HCT116 (cell line): ENCODE results near the gene JCHAIN. TPM values are rescaled to one million over a fixed set of nuclear protein-coding genes. Genes with fewer than 3 reads are reported as not detected.

Experiments used
- ATAC-seq: fragments of 200-7000 bp; cut with Tn5 transposase; 2 replicates; pipeline ENCODE4 v1.9.1; 2020; ENCODE audit warnings: mild to moderate bottlenecking, moderate library complexity
- BruUV-seq: library from RNA; stranded (reverse); fragments of 400-500 nt; replicated peaks from 2 replicates; lab custom pipeline; 2021; lab: Mats Ljungman, UMichigan
- CTCF ChIA-PET: fragments of 300-600 bp; sonication (Branson Sonifier 250); formaldehyde crosslinking; loops from one replicate; lab custom pipeline; 2021; ENCODE audit warnings: antibody characterized with exemption; lab: Charles Lee
- POLR2A ChIA-PET: fragments of 300-600, 350-600 bp; sonication (Branson Sonifier 250); formaldehyde crosslinking; loops from one replicate; lab custom pipeline; 2021; ENCODE audit warnings: antibody characterized with exemption; lab: Charles Lee
- RAD21 ChIA-PET, 2 experiments: fragments of 300-600 bp; sonication (Branson Sonifier 250); formaldehyde crosslinking; loops; one replicate each; lab custom pipeline; 2023; ENCODE audit warnings: low total read pairs in 2 of 2; ENCODE audit not compliant: uncharacterized antibody in 2 of 2, unreplicated experiment in 2 of 2, low non-redundant PET in 1 of 2; lab: Charles Lee
- DNase-seq: peaks from one replicate; pipeline ENCODE4 v3.0.0-alpha.2; 2010; ENCODE audit warnings: low read depth, low spot score
- H2AFZ ChIP-seq: fragments of 200-600 bp; shearing (Covaris generic), sonication (generic); 2 replicates; pipeline ENCODE4 v1.6.1; 2017; ENCODE audit warnings: low read depth, mixed run types, mixed read lengths, antibody characterized with exemption, low read length; ENCODE audit not compliant: poor library complexity, severe bottlenecking
- H3K27ac ChIP-seq: 2 replicates; pipeline ENCODE4 v1.5.1; 2012; ENCODE audit warnings: low read depth, low read length
- H3K27me3 ChIP-seq: fragments of 200-600 bp; sonication (generic); 2 replicates; pipeline ENCODE4 v1.6.1; 2016; ENCODE audit warnings: mixed run types, low read length, mixed read lengths; ENCODE audit not compliant: insufficient read depth
- H3K36me3 ChIP-seq, 2 experiments: fragments of 200-500 bp in 1 of 2; fragments of 200-600 bp in 1 of 2; sonication (Bioruptor generic) in 1 of 2; sonication (generic) in 1 of 2; 2 replicates each; pipeline versions ENCODE4 v1.5.1 to v1.6.1; 2014 to 2016; ENCODE audit warnings: low read length in 2 of 2, inconsistent platforms in 1 of 2, mixed read lengths in 1 of 2, mixed run types in 1 of 2; ENCODE audit not compliant: insufficient read depth in 2 of 2, control insufficient read depth in 1 of 2
- H3K4me1 ChIP-seq, 2 experiments: fragments of 200-600 bp in 1 of 2; sonication (generic) in 1 of 2; 2 replicates each; pipeline versions ENCODE4 v1.5.1 to v1.6.1; 2012 to 2017; ENCODE audit warnings: low read length in 2 of 2, inconsistent platforms in 1 of 2, mild to moderate bottlenecking in 1 of 2, mixed read lengths in 1 of 2, mixed run types in 1 of 2, moderate library complexity in 1 of 2; ENCODE audit not compliant: insufficient read depth in 2 of 2, control insufficient read depth in 1 of 2
- H3K4me2 ChIP-seq: fragments of 200-600 bp; sonication (generic); 2 replicates; pipeline ENCODE4 v1.6.1; 2017; ENCODE audit warnings: mixed run types, low read length, mixed read lengths
- H3K4me3 ChIP-seq, 2 experiments: fragments of 200-600 bp in 1 of 2; sonication (generic) in 1 of 2; replicated peaks in 1 of 2; 2 replicates each; pipeline ENCODE4 v1.5.1; 2011 to 2016; ENCODE audit warnings: low read length in 2 of 2, control low read depth in 1 of 2, low read depth in 1 of 2, mild to moderate bottlenecking in 1 of 2, mixed read lengths in 1 of 2, mixed run types in 1 of 2
- H3K79me2 ChIP-seq: fragments of 200-600 bp; sonication (generic); 2 replicates; pipeline ENCODE4 v1.6.1; 2017; ENCODE audit warnings: mild to moderate bottlenecking, mixed run types, low read length, moderate library complexity, mixed read lengths; ENCODE audit not compliant: insufficient read depth
- H3K9ac ChIP-seq: fragments of 200-600 bp; sonication (generic); 2 replicates; pipeline ENCODE4 v1.6.1; 2016; ENCODE audit warnings: low read length, mixed read lengths
- H3K9me2 ChIP-seq: fragments of 200-600 bp; sonication (generic), shearing (Covaris generic); 2 replicates; pipeline ENCODE4 v1.6.1; 2017; ENCODE audit warnings: mixed run types, mild to moderate bottlenecking, moderate library complexity; ENCODE audit not compliant: insufficient read depth
- H3K9me3 ChIP-seq, 2 experiments: fragments of 200-500 bp in 1 of 2; fragments of 200-600 bp in 1 of 2; sonication (Bioruptor generic) in 1 of 2; sonication (generic) in 1 of 2; 2 replicates each; pipeline ENCODE4 v1.6.1; 2014 to 2017; ENCODE audit warnings: low read length in 2 of 2, mixed read lengths in 2 of 2, inconsistent platforms in 1 of 2, low read depth in 1 of 2, mild to moderate bottlenecking in 1 of 2, mixed run types in 1 of 2, moderate library complexity in 1 of 2; ENCODE audit not compliant: control insufficient read depth in 1 of 2, insufficient read depth in 1 of 2
- H4K20me1 ChIP-seq: fragments of 200-600 bp; sonication (generic), shearing (Covaris generic); 2 replicates; pipeline ENCODE4 v1.6.1; 2017; ENCODE audit warnings: mixed run types, mild to moderate bottlenecking, moderate library complexity; ENCODE audit not compliant: insufficient read depth
- CEBPB ChIP-seq: IDR thresholded peaks from 2 replicates; pipeline ENCODE4 v1.6.1; 2012; ENCODE audit warnings: low read depth
- EGR1 ChIP-seq: IDR thresholded peaks from 2 replicates; pipeline ENCODE4 v1.6.1; 2012; ENCODE audit warnings: low read depth
- EZH2 ChIP-seq: fragments of 200-600 bp; sonication (generic); IDR thresholded peaks from 2 replicates; pipeline ENCODE4 v1.6.1; 2017; ENCODE audit warnings: antibody characterized with exemption, mixed run types
- EZH2phosphoT487 ChIP-seq: fragments of 200-600 bp; IDR thresholded peaks from 2 replicates; pipeline ENCODE4 v1.6.1; 2018; ENCODE audit warnings: antibody characterized with exemption, borderline replicate concordance
- FOSL1 ChIP-seq: IDR thresholded peaks from 2 replicates; pipeline ENCODE4 v1.6.1; 2012; ENCODE audit warnings: low read depth
- JUND ChIP-seq: IDR thresholded peaks from 2 replicates; pipeline ENCODE4 v1.6.1; 2012
- POLR2A ChIP-seq: IDR thresholded peaks from 2 replicates; pipeline ENCODE4 v1.7.0; 2011; ENCODE audit warnings: borderline replicate concordance; ENCODE audit not compliant: insufficient read depth, insufficient read length; ENCODE audit errors: extremely low read depth
- POLR2AphosphoS5 ChIP-seq: IDR thresholded peaks from 2 replicates; pipeline ENCODE4 v1.6.1; 2011; ENCODE audit warnings: mild to moderate bottlenecking, low read depth, low read length, moderate library complexity
- RAD21 ChIP-seq: IDR thresholded peaks from 2 replicates; pipeline ENCODE4 v1.6.1; 2012; ENCODE audit warnings: low read depth, mild to moderate bottlenecking
- SP1 ChIP-seq: IDR thresholded peaks from 2 replicates; pipeline ENCODE4 v1.6.1; 2012; ENCODE audit warnings: low read depth
- SRF ChIP-seq: IDR thresholded peaks from 2 replicates; pipeline ENCODE4 v1.6.1; 2012; ENCODE audit warnings: low read depth
- TCF7L2 ChIP-seq: IDR thresholded peaks from 2 replicates; pipeline ENCODE4 v1.7.0; 2011; ENCODE audit warnings: borderline replicate concordance, inconsistent platforms; ENCODE audit not compliant: insufficient read depth, insufficient read length; ENCODE audit errors: extremely low read depth
- ZFX ChIP-seq: fragments of 450-650 bp; IDR thresholded peaks from 2 replicates; pipeline ENCODE4 v1.6.1; 2017
- intact Hi-C: fragments of 100-400 bp; cut with micrococcal nuclease; formaldehyde crosslinking; loops from 2 replicates; pipeline ENCODE4 v1.10.0; 2022
- total RNA-seq: library from RNA; stranded (reverse); gene quantifications from one replicate; pipeline ENCODE4 v1.2.1, GENCODE V29; 2021; ENCODE audit not compliant: unreplicated experiment
- TF ChIP-seq, protein P1 (sequence below): IDR thresholded peaks from 2 replicates; pipeline ENCODE4 v1.6.1; 2012
- TF ChIP-seq, protein P2 (sequence below): IDR thresholded peaks from 2 replicates; pipeline ENCODE4 v1.6.1; 2011; ENCODE audit warnings: mild to moderate bottlenecking, low read length, moderate library complexity; ENCODE audit not compliant: insufficient replicate concordance; ENCODE audit errors: extremely low read depth

JCHAIN gene
- total RNA-seq, 1 experiment from 2014 or later, result 0.79 TPM

DNA sequence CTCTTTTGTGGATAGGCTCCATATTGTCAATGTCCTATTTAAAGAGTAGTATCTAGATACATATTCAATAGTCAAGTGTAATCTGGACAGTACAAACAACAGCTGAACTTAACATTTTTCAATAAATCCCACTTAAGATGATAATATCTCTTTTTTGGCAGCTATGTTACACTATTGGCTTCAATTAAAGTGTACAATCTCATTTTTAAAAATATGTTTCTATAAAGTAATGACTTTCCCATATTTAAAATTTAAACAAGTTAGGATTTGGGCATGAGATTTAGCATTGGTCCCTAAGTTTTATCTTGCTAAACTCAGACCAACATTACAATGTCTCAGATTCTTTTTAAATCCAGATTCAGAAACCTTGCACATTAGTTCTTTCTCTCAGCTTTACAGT lies 7.9 kb upstream of the JCHAIN start:
- POLR2A ChIA-PET, result no interaction called here

DNA sequence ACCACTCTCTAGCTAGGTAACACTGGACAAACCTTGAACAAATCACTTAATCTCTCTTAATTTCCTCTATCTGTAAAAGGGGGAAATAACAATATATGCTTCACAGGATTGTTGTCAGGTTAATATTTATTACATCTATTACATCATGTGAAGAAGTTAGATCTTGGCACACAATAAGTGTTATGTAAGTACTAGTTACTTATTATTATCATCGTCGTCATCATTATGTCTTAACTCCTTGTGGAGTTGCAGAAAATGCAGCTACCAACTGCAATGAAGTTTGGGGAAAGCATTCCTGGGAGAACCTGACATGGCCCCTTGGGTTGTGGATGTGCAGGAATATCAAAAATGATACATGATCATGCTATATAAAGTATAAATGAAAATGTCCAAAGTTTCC lies 4.8 kb upstream of the JCHAIN start:
- CTCF ChIA-PET, result no interaction called here

More for the DNA sequence above, 7.9 kb upstream of the JCHAIN start:
- Histone ChIP-seq H3K9me3 (no peaks in the 10 kb centered on the region), H3K9ac (no peak overlapping the region), H3K4me3 (no peak overlapping the region), H3K36me3 (no peaks in the 10 kb centered on the region), H3K27me3 (no peaks in the 10 kb centered on the region), H3K79me2 (no peaks in the 10 kb centered on the region), H3K9me2 (no peaks in the 10 kb centered on the region), H2AFZ (no peak overlapping the region), H4K20me1 (no peaks in the 10 kb centered on the region), H3K4me1 (peaks cover 0 to 11% of the 10 kb centered on the region in 2 experiments; a peak in 2 of 4 replicates), H3K4me2 (no peak overlapping the region), H3K27ac (no peak overlapping the region)
- ChIA-PET CTCF (no interaction called here), RAD21 (no interaction called here)
- intact Hi-C loops, result no loop called here
- no peak for ATAC-seq
- TF ChIP-seq SRF (no peak), TCF7L2 (no peak), EGR1 (no peak), SP1 (no peak), CEBPB (no peak), RAD21 (no peak), ZFX (no peak)
- TF ChIP-seq, protein P1, sequence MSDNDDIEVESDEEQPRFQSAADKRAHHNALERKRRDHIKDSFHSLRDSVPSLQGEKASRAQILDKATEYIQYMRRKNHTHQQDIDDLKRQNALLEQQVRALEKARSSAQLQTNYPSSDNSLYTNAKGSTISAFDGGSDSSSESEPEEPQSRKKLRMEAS, result no peak
- TF ChIP-seq, protein P2, sequence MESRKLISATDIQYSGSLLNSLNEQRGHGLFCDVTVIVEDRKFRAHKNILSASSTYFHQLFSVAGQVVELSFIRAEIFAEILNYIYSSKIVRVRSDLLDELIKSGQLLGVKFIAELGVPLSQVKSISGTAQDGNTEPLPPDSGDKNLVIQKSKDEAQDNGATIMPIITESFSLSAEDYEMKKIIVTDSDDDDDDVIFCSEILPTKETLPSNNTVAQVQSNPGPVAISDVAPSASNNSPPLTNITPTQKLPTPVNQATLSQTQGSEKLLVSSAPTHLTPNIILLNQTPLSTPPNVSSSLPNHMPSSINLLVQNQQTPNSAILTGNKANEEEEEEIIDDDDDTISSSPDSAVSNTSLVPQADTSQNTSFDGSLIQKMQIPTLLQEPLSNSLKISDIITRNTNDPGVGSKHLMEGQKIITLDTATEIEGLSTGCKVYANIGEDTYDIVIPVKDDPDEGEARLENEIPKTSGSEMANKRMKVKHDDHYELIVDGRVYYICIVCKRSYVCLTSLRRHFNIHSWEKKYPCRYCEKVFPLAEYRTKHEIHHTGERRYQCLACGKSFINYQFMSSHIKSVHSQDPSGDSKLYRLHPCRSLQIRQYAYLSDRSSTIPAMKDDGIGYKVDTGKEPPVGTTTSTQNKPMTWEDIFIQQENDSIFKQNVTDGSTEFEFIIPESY, result no peak
- BruUV-seq, result no TSS peak
- no peak for DNase-seq

More for the DNA sequence above, 4.8 kb upstream of the JCHAIN start:
- no peak overlapping the region for H3K27ac ChIP-seq
- H3K9ac ChIP-seq, result no peak overlapping the region
- H3K36me3 ChIP-seq, result no peaks in the 10 kb centered on the region
- BruUV-seq, result no TSS peak
- no peak overlapping the region for H2AFZ ChIP-seq
- RAD21 ChIA-PET, result no interaction called here
- no peaks in the 10 kb centered on the region for H3K9me2 ChIP-seq
- H3K4me1 ChIP-seq, result no peaks in the 10 kb centered on the region
- DNase-seq (no peak), ATAC-seq (no peak)
- no peaks in the 10 kb centered on the region for H3K9me3 ChIP-seq
- no peaks in the 10 kb centered on the region for H4K20me1 ChIP-seq
- H3K27me3 ChIP-seq, result no peaks in the 10 kb centered on the region
- H3K4me2 ChIP-seq, result no peak overlapping the region
- H3K79me2 ChIP-seq, result no peaks in the 10 kb centered on the region
- intact Hi-C loops, result no loop called here
- TF ChIP-seq RAD21, result no peak
- TF ChIP-seq POLR2A, result no peak
- no peak for TF ChIP-seq FOSL1
- TF ChIP-seq POLR2AphosphoS5, result no peak
- TF ChIP-seq EZH2phosphoT487, result no peak
- TF ChIP-seq EZH2, result no peak
- no peak for TF ChIP-seq JUND
- POLR2A ChIA-PET, result interaction anchor here (0.7 kb wide), 1 partner anchor 41 kb away, joined by 6 read pairs; no protein-coding TSS in a partner anchor
- H3K4me3 ChIP-seq, result no peak overlapping the region
